ENCODE measurements around the gene RET. TPM values are rescaled to one million over a fixed set of nuclear protein-coding genes. Genes with fewer than 3 reads are reported as not detected.

Gene RET
- total RNA-seq, 1 experiment from 2014 or later: 21.4 TPM

DNA sequence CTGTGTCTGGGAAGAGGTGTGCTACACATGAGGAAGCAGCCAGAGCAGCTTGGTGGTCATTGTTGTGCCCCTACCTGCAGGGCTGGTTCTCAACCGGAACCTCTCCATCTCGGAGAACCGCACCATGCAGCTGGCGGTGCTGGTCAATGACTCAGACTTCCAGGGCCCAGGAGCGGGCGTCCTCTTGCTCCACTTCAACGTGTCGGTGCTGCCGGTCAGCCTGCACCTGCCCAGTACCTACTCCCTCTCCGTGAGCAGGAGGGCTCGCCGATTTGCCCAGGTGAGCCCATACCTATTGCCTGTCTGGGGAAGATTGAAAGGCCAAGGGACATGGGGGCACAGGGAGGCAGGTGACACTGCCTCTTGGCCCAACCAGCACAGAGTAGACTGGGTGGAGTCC lies 32.1 kb downstream of the RET start:
- POLR2A ChIA-PET: no interaction called here
- no peak overlapping the region for H3K4me3 Mint-ChIP-seq
- peaks cover 12% of the 10 kb centered on the region for H3K27me3 Mint-ChIP-seq (ENCODE audit: low read depth)
- H3K9me3 Mint-ChIP-seq: no peaks in the 10 kb centered on the region
- no peaks in the 10 kb centered on the region for H3K36me3 Mint-ChIP-seq
- CTCF ChIA-PET: no interaction called here
- DNase-seq (ENCODE audit: low spot score) (no peak), ATAC-seq (no peak)
- no peak overlapping the region for H3K27ac Mint-ChIP-seq
- H3K4me1 Mint-ChIP-seq: no peaks in the 10 kb centered on the region
- TF ChIP-seq KAT7 (CRISPR knock-in tag; IDR thresholded peaks at IDR 0.05; ENCODE audit: borderline replicate concordance) (no peak), ZBTB21 (CRISPR knock-in tag; IDR thresholded peaks at IDR 0.05; ENCODE audit: borderline replicate concordance) (no peak), SP1 (CRISPR knock-in tag; conservative IDR thresholded peaks at IDR 0.05) (no peak), ELF4 (CRISPR knock-in tag; IDR thresholded peaks at IDR 0.05; ENCODE audit: low read depth) (no peak), MYBL2 (CRISPR knock-in tag; IDR thresholded peaks at IDR 0.05) (no peak), GRHL2 (CRISPR knock-in tag; IDR thresholded peaks at IDR 0.05; ENCODE audit: insufficient replicate concordance, severe bottlenecking) (no peak), ZNF396 (CRISPR knock-in tag; IDR thresholded peaks at IDR 0.05; ENCODE audit: borderline replicate concordance) (no peak)
- TF ChIP-seq, protein P1, sequence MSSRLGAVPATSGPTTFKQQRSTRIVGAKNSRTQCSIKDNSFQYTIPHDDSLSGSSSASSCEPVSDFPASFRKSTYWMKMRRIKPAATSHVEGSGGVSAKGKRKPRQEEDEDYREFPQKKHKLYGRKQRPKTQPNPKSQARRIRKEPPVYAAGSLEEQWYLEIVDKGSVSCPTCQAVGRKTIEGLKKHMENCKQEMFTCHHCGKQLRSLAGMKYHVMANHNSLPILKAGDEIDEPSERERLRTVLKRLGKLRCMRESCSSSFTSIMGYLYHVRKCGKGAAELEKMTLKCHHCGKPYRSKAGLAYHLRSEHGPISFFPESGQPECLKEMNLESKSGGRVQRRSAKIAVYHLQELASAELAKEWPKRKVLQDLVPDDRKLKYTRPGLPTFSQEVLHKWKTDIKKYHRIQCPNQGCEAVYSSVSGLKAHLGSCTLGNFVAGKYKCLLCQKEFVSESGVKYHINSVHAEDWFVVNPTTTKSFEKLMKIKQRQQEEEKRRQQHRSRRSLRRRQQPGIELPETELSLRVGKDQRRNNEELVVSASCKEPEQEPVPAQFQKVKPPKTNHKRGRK (CRISPR knock-in tag; IDR thresholded peaks at IDR 0.05; ENCODE audit: borderline replicate concordance): no peak
- TF ChIP-seq, protein P2, sequence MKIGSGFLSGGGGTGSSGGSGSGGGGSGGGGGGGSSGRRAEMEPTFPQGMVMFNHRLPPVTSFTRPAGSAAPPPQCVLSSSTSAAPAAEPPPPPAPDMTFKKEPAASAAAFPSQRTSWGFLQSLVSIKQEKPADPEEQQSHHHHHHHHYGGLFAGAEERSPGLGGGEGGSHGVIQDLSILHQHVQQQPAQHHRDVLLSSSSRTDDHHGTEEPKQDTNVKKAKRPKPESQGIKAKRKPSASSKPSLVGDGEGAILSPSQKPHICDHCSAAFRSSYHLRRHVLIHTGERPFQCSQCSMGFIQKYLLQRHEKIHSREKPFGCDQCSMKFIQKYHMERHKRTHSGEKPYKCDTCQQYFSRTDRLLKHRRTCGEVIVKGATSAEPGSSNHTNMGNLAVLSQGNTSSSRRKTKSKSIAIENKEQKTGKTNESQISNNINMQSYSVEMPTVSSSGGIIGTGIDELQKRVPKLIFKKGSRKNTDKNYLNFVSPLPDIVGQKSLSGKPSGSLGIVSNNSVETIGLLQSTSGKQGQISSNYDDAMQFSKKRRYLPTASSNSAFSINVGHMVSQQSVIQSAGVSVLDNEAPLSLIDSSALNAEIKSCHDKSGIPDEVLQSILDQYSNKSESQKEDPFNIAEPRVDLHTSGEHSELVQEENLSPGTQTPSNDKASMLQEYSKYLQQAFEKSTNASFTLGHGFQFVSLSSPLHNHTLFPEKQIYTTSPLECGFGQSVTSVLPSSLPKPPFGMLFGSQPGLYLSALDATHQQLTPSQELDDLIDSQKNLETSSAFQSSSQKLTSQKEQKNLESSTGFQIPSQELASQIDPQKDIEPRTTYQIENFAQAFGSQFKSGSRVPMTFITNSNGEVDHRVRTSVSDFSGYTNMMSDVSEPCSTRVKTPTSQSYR (CRISPR knock-in tag; IDR thresholded peaks at IDR 0.05): no peak
- TF ChIP-seq, protein P3, sequence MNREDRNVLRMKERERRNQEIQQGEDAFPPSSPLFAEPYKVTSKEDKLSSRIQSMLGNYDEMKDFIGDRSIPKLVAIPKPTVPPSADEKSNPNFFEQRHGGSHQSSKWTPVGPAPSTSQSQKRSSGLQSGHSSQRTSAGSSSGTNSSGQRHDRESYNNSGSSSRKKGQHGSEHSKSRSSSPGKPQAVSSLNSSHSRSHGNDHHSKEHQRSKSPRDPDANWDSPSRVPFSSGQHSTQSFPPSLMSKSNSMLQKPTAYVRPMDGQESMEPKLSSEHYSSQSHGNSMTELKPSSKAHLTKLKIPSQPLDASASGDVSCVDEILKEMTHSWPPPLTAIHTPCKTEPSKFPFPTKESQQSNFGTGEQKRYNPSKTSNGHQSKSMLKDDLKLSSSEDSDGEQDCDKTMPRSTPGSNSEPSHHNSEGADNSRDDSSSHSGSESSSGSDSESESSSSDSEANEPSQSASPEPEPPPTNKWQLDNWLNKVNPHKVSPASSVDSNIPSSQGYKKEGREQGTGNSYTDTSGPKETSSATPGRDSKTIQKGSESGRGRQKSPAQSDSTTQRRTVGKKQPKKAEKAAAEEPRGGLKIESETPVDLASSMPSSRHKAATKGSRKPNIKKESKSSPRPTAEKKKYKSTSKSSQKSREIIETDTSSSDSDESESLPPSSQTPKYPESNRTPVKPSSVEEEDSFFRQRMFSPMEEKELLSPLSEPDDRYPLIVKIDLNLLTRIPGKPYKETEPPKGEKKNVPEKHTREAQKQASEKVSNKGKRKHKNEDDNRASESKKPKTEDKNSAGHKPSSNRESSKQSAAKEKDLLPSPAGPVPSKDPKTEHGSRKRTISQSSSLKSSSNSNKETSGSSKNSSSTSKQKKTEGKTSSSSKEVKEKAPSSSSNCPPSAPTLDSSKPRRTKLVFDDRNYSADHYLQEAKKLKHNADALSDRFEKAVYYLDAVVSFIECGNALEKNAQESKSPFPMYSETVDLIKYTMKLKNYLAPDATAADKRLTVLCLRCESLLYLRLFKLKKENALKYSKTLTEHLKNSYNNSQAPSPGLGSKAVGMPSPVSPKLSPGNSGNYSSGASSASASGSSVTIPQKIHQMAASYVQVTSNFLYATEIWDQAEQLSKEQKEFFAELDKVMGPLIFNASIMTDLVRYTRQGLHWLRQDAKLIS (CRISPR knock-in tag; IDR thresholded peaks at IDR 0.05; ENCODE audit: borderline replicate concordance): no peak
- TF ChIP-seq, protein P4, sequence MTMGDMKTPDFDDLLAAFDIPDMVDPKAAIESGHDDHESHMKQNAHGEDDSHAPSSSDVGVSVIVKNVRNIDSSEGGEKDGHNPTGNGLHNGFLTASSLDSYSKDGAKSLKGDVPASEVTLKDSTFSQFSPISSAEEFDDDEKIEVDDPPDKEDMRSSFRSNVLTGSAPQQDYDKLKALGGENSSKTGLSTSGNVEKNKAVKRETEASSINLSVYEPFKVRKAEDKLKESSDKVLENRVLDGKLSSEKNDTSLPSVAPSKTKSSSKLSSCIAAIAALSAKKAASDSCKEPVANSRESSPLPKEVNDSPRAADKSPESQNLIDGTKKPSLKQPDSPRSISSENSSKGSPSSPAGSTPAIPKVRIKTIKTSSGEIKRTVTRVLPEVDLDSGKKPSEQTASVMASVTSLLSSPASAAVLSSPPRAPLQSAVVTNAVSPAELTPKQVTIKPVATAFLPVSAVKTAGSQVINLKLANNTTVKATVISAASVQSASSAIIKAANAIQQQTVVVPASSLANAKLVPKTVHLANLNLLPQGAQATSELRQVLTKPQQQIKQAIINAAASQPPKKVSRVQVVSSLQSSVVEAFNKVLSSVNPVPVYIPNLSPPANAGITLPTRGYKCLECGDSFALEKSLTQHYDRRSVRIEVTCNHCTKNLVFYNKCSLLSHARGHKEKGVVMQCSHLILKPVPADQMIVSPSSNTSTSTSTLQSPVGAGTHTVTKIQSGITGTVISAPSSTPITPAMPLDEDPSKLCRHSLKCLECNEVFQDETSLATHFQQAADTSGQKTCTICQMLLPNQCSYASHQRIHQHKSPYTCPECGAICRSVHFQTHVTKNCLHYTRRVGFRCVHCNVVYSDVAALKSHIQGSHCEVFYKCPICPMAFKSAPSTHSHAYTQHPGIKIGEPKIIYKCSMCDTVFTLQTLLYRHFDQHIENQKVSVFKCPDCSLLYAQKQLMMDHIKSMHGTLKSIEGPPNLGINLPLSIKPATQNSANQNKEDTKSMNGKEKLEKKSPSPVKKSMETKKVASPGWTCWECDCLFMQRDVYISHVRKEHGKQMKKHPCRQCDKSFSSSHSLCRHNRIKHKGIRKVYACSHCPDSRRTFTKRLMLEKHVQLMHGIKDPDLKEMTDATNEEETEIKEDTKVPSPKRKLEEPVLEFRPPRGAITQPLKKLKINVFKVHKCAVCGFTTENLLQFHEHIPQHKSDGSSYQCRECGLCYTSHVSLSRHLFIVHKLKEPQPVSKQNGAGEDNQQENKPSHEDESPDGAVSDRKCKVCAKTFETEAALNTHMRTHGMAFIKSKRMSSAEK (CRISPR knock-in tag; IDR thresholded peaks at IDR 0.05; ENCODE audit: borderline replicate concordance): no peak
- TF ChIP-seq, protein P5, sequence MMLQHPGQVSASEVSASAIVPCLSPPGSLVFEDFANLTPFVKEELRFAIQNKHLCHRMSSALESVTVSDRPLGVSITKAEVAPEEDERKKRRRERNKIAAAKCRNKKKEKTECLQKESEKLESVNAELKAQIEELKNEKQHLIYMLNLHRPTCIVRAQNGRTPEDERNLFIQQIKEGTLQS (CRISPR knock-in tag; conservative IDR thresholded peaks at IDR 0.05): no peak
- TF ChIP-seq, protein P6, sequence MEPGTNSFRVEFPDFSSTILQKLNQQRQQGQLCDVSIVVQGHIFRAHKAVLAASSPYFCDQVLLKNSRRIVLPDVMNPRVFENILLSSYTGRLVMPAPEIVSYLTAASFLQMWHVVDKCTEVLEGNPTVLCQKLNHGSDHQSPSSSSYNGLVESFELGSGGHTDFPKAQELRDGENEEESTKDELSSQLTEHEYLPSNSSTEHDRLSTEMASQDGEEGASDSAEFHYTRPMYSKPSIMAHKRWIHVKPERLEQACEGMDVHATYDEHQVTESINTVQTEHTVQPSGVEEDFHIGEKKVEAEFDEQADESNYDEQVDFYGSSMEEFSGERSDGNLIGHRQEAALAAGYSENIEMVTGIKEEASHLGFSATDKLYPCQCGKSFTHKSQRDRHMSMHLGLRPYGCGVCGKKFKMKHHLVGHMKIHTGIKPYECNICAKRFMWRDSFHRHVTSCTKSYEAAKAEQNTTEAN (CRISPR knock-in tag; IDR thresholded peaks at IDR 0.05): no peak
- TF ChIP-seq, protein P7, sequence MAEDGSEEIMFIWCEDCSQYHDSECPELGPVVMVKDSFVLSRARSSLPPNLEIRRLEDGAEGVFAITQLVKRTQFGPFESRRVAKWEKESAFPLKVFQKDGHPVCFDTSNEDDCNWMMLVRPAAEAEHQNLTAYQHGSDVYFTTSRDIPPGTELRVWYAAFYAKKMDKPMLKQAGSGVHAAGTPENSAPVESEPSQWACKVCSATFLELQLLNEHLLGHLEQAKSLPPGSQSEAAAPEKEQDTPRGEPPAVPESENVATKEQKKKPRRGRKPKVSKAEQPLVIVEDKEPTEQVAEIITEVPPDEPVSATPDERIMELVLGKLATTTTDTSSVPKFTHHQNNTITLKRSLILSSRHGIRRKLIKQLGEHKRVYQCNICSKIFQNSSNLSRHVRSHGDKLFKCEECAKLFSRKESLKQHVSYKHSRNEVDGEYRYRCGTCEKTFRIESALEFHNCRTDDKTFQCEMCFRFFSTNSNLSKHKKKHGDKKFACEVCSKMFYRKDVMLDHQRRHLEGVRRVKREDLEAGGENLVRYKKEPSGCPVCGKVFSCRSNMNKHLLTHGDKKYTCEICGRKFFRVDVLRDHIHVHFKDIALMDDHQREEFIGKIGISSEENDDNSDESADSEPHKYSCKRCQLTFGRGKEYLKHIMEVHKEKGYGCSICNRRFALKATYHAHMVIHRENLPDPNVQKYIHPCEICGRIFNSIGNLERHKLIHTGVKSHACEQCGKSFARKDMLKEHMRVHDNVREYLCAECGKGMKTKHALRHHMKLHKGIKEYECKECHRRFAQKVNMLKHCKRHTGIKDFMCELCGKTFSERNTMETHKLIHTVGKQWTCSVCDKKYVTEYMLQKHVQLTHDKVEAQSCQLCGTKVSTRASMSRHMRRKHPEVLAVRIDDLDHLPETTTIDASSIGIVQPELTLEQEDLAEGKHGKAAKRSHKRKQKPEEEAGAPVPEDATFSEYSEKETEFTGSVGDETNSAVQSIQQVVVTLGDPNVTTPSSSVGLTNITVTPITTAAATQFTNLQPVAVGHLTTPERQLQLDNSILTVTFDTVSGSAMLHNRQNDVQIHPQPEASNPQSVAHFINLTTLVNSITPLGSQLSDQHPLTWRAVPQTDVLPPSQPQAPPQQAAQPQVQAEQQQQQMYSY (CRISPR knock-in tag; IDR thresholded peaks at IDR 0.05): no peak
